GM12878 (cell line): ENCODE measurements around the gene CFAP61. TPM values are rescaled to one million over a fixed set of nuclear protein-coding genes. Genes with fewer than 3 reads are reported as not detected.

ENCODE experiments used
- ATAC-seq: fragments of 200-7000 bp; cut with Tn5 transposase; 3 replicates; pipeline ENCODE4 v1.9.1; 2020; ENCODE audit warnings: mild to moderate bottlenecking, moderate library complexity
- BruUV-seq: library from RNA; stranded (reverse); fragments of 400-500 nt; replicated peaks from 2 replicates; lab custom pipeline; 2021; lab: Mats Ljungman, UMichigan
- CTCF ChIA-PET: fragments of 300-600 bp; sonication (Branson Sonifier 250); formaldehyde crosslinking; extraction: SDS; loops from one replicate; lab custom pipeline; 2021; ENCODE audit warnings: inconsistent platforms; lab: Yijun Ruan, JAX
- POLR2A ChIA-PET: fragments of 350-600 bp; formaldehyde crosslinking; extraction: SDS; loops from one replicate; lab custom pipeline; 2021; ENCODE audit warnings: inconsistent platforms; lab: Charles Lee
- RAD21 ChIA-PET: fragments of 300-600 bp; sonication (Branson Sonifier 250); formaldehyde crosslinking; loops from one replicate; lab custom pipeline; 2023; ENCODE audit warnings: antibody characterized with exemption; ENCODE audit not compliant: unreplicated experiment; lab: Charles Lee
- SMC1A ChIA-PET: fragments of 300-600 bp; sonication (Branson Sonifier 250); formaldehyde crosslinking; loops from one replicate; lab custom pipeline; 2023; ENCODE audit not compliant: unreplicated experiment, uncharacterized antibody; lab: Charles Lee
- DNase-seq: peaks from one replicate; pipeline ENCODE4 v3.0.0-alpha.2; 2011; ENCODE audit warnings: low read depth, low spot score
- FAIRE-seq: peaks from 3 replicates; lab custom pipeline; 2011; peaks lifted over from hg19 to GRCh38; lab: Jason Lieb, UNC
- H2AFZ ChIP-seq: 2 replicates; pipeline ENCODE4 v1.6.0; 2011; ENCODE audit warnings: low read depth, low read length, control low read depth; ENCODE audit not compliant: control insufficient read depth
- H3K27ac ChIP-seq: 2 replicates; pipeline ENCODE4 v1.5.1; 2011; ENCODE audit warnings: control low read depth; ENCODE audit not compliant: control insufficient read depth, insufficient read depth
- H3K27me3 ChIP-seq, 2 experiments: replicated peaks in 1 of 2; 2 replicates each; pipeline versions ENCODE4 v1.6.0 to v1.6.1; 2011; ENCODE audit warnings: low read length in 1 of 2; ENCODE audit not compliant: control insufficient read depth in 2 of 2, insufficient read depth in 2 of 2
- H3K36me3 ChIP-seq, 2 experiments: 2 replicates each; pipeline ENCODE4 v1.5.1; 2011; ENCODE audit warnings: low read length in 1 of 2; ENCODE audit not compliant: control insufficient read depth in 2 of 2, insufficient read depth in 2 of 2
- H3K4me1 ChIP-seq: 2 replicates; pipeline ENCODE4 v1.6.1; 2011; ENCODE audit warnings: mild to moderate bottlenecking, low read length, moderate library complexity, mixed read lengths; ENCODE audit not compliant: control insufficient read depth, insufficient read depth
- H3K4me2 ChIP-seq: 2 replicates; pipeline ENCODE4 v1.6.0; 2011; ENCODE audit warnings: control low read depth; ENCODE audit not compliant: control insufficient read depth, insufficient read depth
- H3K4me3 ChIP-seq: fragments of 200-600 bp; sonication (generic); 2 replicates; pipeline ENCODE4 v1.5.1; 2016
- H3K79me2 ChIP-seq: 2 replicates; pipeline ENCODE4 v1.6.0; 2011; ENCODE audit warnings: low read length; ENCODE audit not compliant: control insufficient read depth, insufficient read depth
- H3K9ac ChIP-seq: 2 replicates; pipeline ENCODE4 v1.8.0; 2011; ENCODE audit warnings: low read length, control low read depth, mixed read lengths; ENCODE audit not compliant: control insufficient read depth, insufficient read depth
- H3K9me3 ChIP-seq: replicated peaks from 3 replicates; pipeline ENCODE4 v1.5.1; 2011; ENCODE audit warnings: mild to moderate bottlenecking, low read length; ENCODE audit not compliant: control insufficient read depth, insufficient read depth
- H4K20me1 ChIP-seq: 2 replicates; pipeline ENCODE4 v1.6.0; 2011; ENCODE audit not compliant: control insufficient read depth, insufficient read depth
- BACH1 ChIP-seq: fragments of 450-650 bp; IDR thresholded peaks from 2 replicates; pipeline ENCODE4 v1.6.1; 2017; ENCODE audit warnings: mild to moderate bottlenecking, borderline replicate concordance
- BCL11A ChIP-seq: IDR thresholded peaks from 2 replicates; pipeline ENCODE4 v1.6.1; 2011; ENCODE audit warnings: low read depth, low read length
- CHD1 ChIP-seq: IDR thresholded peaks from 2 replicates; pipeline ENCODE4 v1.6.1; 2012; ENCODE audit warnings: low read depth, low read length, improper control_type of control experiment
- MXI1 ChIP-seq: fragments of 150-350 bp; IDR thresholded peaks from 2 replicates; pipeline ENCODE4 v1.6.1; 2011; ENCODE audit warnings: low read depth, mild to moderate bottlenecking, inconsistent platforms, low read length, improper control_type of control experiment
- NBN ChIP-seq: fragments of 450-650 bp; IDR thresholded peaks from 2 replicates; pipeline ENCODE4 v1.6.1; 2016
- NFYA ChIP-seq: IDR thresholded peaks from 2 replicates; pipeline ENCODE4 v1.6.1; 2011; ENCODE audit warnings: low read depth, mild to moderate bottlenecking, low read length, improper control_type of control experiment, borderline replicate concordance
- NR2C2 ChIP-seq: IDR thresholded peaks from 2 replicates; pipeline ENCODE4 v1.6.1; 2011; ENCODE audit warnings: borderline replicate concordance, low read depth; ENCODE audit not compliant: control insufficient read depth, insufficient read length
- NR2F1 ChIP-seq: fragments of 450-650 bp; conservative IDR thresholded peaks from 2 replicates; pipeline ENCODE4 v1.6.1; 2017; ENCODE audit warnings: mild to moderate bottlenecking
- SMC3 ChIP-seq: IDR thresholded peaks from 2 replicates; pipeline ENCODE4 v1.6.1; 2011; ENCODE audit warnings: low read length, improper control_type of control experiment, borderline replicate concordance
- SREBF1 ChIP-seq: IDR thresholded peaks from 2 replicates; pipeline ENCODE4 v1.6.1; 2012; ENCODE audit warnings: mild to moderate bottlenecking, low read length
- WGBS: methylation state at CpG from one replicate; pipeline ENCODE4 v1.1.6; 2016; ENCODE audit warnings: low lambda C conversion rate; ENCODE audit not compliant: insufficient replicate concordance, insufficient coverage; ENCODE audit errors: missing lambda C conversion rate; 5-methylcytosine and 5-hydroxymethylcytosine counted together
- in situ Hi-C: fragments of 300-500 bp; cut with MboI; formaldehyde crosslinking; loops from 9 replicates; pipeline ENCODE4 v1.14.3; 2018; ENCODE audit warnings: mixed read lengths
- intact Hi-C: fragments of 100-400 bp; cut with micrococcal nuclease; formaldehyde crosslinking; loops from one replicate; pipeline ENCODE4 v1.14.2; 2022; ENCODE audit not compliant: unreplicated experiment
- polyA plus RNA-seq, 11 experiments: library from polyadenylated mRNA; depleted of rRNA in 4 of 11; unstranded in 6 of 11; stranded (reverse) in 5 of 11; fragments of >200 nt; fragmentation: Nextera tagmentation in 4 of 11; fragmentation: Illumina TruSeq in 1 of 11; extraction: Ambion mirVana in 4 of 11; extraction: Trizol in 1 of 11; gene quantifications; 1 replicate in 1 of 11; 2 replicates in 10 of 11; pipeline versions ENCODE4 v1.2.1 to v1.2.3, GENCODE V29; 2011 to 2016; ENCODE audit warnings: inconsistent platforms in 2 of 11, missing spikeins in 2 of 11, low read depth in 1 of 11
- total RNA-seq, 4 experiments: library from RNA; depleted of rRNA in 3 of 4; stranded (reverse); fragments of >200 nt in 3 of 4; fragmentation: Illumina TruSeq in 1 of 4; extraction: Trizol in 1 of 4; gene quantifications; 2 replicates each; pipeline versions ENCODE4 v1.2.1 to v1.2.3, GENCODE V29; 2013 to 2021
- TF ChIP-seq, protein P1 (sequence below), 3 experiments: IDR thresholded peaks in 2 of 3; conservative IDR thresholded peaks in 1 of 3; 2 replicates each; pipeline ENCODE4 v1.5.1; 2011; ENCODE audit warnings: low read depth in 3 of 3, low read length in 3 of 3, mild to moderate bottlenecking in 3 of 3, control low read depth in 2 of 3, moderate library complexity in 2 of 3, inconsistent platforms in 1 of 3, mixed read lengths in 1 of 3; ENCODE audit not compliant: control insufficient read depth in 2 of 3, insufficient read depth in 1 of 3; ENCODE audit errors: extremely low read depth in 1 of 3
- TF ChIP-seq, protein P2 (sequence below): fragments of 450-650 bp; IDR thresholded peaks from 2 replicates; pipeline ENCODE4 v1.6.1; 2014; ENCODE audit warnings: mild to moderate bottlenecking
- TF ChIP-seq, protein P3 (sequence below): fragments of 450-650 bp; IDR thresholded peaks from 2 replicates; pipeline ENCODE4 v1.6.1; 2017; ENCODE audit warnings: mild to moderate bottlenecking, moderate library complexity

CFAP61 gene
- total and polyA plus RNA-seq, 10 of the 15 experiments (the other 5 are each of a cell fraction or from before 2014, with no cell fraction given) = 0.11 to 0.41 (median 0.24) TPM; not detected in 7

GRCh38 chr20:20076297-20077065, 24.1 kb downstream of the CFAP61 start:
- no peak overlapping the region for H3K4me3 ChIP-seq
- DNase-seq (no peak), ATAC-seq (no peak), FAIRE-seq (no peak)
- in situ Hi-C loops (loop anchor here (5.0 to 10.0 kb wide), 2 partner anchors 496 to 518 kb away; no protein-coding TSS in a partner anchor), intact Hi-C loops (no loop called here)
- no peak overlapping the region for H2AFZ ChIP-seq
- H3K4me1 ChIP-seq = no peaks in the 10 kb centered on the region
- peaks cover 0 to 1% of the 10 kb centered on the region in 2 experiments; a peak in 1 of 4 replicates for H3K27me3 ChIP-seq
- H3K36me3 ChIP-seq = no peaks in the 10 kb centered on the region
- CTCF ChIA-PET = no interaction called here
- POLR2A ChIA-PET = interaction anchor here (0.8 kb wide), 1 partner anchor 20 kb away, joined by 3 read pairs; no protein-coding TSS in a partner anchor
- no peaks in the 10 kb centered on the region for H3K9me3 ChIP-seq
- SMC1A ChIA-PET = no interaction called here
- H4K20me1 ChIP-seq = no peaks in the 10 kb centered on the region
- no peak overlapping the region for H3K27ac ChIP-seq
- BruUV-seq = no TSS peak
- H3K4me2 ChIP-seq = no peak overlapping the region
- RAD21 ChIA-PET = no interaction called here
- no peak overlapping the region for H3K9ac ChIP-seq
- 41% methylated on average over 9 of the region's 9 CpGs for WGBS
- no peaks in the 10 kb centered on the region for H3K79me2 ChIP-seq
- TF ChIP-seq SREBF1 = no peak
- no peak for TF ChIP-seq NFYA
- TF ChIP-seq, protein P1, sequence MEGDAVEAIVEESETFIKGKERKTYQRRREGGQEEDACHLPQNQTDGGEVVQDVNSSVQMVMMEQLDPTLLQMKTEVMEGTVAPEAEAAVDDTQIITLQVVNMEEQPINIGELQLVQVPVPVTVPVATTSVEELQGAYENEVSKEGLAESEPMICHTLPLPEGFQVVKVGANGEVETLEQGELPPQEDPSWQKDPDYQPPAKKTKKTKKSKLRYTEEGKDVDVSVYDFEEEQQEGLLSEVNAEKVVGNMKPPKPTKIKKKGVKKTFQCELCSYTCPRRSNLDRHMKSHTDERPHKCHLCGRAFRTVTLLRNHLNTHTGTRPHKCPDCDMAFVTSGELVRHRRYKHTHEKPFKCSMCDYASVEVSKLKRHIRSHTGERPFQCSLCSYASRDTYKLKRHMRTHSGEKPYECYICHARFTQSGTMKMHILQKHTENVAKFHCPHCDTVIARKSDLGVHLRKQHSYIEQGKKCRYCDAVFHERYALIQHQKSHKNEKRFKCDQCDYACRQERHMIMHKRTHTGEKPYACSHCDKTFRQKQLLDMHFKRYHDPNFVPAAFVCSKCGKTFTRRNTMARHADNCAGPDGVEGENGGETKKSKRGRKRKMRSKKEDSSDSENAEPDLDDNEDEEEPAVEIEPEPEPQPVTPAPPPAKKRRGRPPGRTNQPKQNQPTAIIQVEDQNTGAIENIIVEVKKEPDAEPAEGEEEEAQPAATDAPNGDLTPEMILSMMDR (IDR thresholded peaks at IDR 0.05 in 2 of 3, conservative IDR thresholded peaks at IDR 0.05 in 1 of 3; ENCODE audit: control insufficient read depth in 2 of 3, extremely low read depth in 1 of 3, insufficient read depth in 1 of 3, low read depth in 3 of 3, low read length in 3 of 3) = no peak
- TF ChIP-seq NBN = no peak
- no peak for TF ChIP-seq NR2C2
- TF ChIP-seq MXI1 = no peak
- TF ChIP-seq BACH1 = no peak
- TF ChIP-seq, protein P2, sequence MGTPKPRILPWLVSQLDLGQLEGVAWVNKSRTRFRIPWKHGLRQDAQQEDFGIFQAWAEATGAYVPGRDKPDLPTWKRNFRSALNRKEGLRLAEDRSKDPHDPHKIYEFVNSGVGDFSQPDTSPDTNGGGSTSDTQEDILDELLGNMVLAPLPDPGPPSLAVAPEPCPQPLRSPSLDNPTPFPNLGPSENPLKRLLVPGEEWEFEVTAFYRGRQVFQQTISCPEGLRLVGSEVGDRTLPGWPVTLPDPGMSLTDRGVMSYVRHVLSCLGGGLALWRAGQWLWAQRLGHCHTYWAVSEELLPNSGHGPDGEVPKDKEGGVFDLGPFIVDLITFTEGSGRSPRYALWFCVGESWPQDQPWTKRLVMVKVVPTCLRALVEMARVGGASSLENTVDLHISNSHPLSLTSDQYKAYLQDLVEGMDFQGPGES = no peak
- no peak for TF ChIP-seq SMC3
- TF ChIP-seq CHD1 = no peak
- TF ChIP-seq, protein P3, sequence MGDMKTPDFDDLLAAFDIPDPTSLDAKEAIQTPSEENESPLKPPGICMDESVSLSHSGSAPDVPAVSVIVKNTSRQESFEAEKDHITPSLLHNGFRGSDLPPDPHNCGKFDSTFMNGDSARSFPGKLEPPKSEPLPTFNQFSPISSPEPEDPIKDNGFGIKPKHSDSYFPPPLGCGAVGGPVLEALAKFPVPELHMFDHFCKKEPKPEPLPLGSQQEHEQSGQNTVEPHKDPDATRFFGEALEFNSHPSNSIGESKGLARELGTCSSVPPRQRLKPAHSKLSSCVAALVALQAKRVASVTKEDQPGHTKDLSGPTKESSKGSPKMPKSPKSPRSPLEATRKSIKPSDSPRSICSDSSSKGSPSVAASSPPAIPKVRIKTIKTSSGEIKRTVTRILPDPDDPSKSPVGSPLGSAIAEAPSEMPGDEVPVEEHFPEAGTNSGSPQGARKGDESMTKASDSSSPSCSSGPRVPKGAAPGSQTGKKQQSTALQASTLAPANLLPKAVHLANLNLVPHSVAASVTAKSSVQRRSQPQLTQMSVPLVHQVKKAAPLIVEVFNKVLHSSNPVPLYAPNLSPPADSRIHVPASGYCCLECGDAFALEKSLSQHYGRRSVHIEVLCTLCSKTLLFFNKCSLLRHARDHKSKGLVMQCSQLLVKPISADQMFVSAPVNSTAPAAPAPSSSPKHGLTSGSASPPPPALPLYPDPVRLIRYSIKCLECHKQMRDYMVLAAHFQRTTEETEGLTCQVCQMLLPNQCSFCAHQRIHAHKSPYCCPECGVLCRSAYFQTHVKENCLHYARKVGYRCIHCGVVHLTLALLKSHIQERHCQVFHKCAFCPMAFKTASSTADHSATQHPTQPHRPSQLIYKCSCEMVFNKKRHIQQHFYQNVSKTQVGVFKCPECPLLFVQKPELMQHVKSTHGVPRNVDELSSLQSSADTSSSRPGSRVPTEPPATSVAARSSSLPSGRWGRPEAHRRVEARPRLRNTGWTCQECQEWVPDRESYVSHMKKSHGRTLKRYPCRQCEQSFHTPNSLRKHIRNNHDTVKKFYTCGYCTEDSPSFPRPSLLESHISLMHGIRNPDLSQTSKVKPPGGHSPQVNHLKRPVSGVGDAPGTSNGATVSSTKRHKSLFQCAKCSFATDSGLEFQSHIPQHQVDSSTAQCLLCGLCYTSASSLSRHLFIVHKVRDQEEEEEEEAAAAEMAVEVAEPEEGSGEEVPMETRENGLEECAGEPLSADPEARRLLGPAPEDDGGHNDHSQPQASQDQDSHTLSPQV = no peak
- no peak for TF ChIP-seq BCL11A
- no peak for TF ChIP-seq NR2F1
